H1 (cell line): ENCODE measurements around the gene ANAPC2. TPM values are rescaled to one million over a fixed set of nuclear protein-coding genes. Genes with fewer than 3 reads are reported as not detected.

Experiments used
- CTCF ChIA-PET: fragments of 300-600 bp; sonication (Branson Sonifier 250); formaldehyde crosslinking; loops from one replicate; lab custom pipeline; 2021; ENCODE audit not compliant: partially characterized antibody; lab: Charles Lee
- POLR2A ChIA-PET: fragments of 300-600 bp; sonication (Branson Sonifier 250); formaldehyde crosslinking; loops from one replicate; lab custom pipeline; 2021; ENCODE audit warnings: inconsistent platforms; ENCODE audit not compliant: partially characterized antibody; lab: Charles Lee
- DNase-seq, 2 experiments: peaks; one replicate each; pipeline versions ENCODE4 v3.0.0 to v3.0.0-alpha.2; 2010 to 2022; ENCODE audit warnings: low spot score in 2 of 2, low read depth in 1 of 2, mixed read lengths in 1 of 2
- FAIRE-seq: peaks from 2 replicates; lab custom pipeline; 2011; peaks lifted over from hg19 to GRCh38; lab: Jason Lieb, UNC
- H2AFZ ChIP-seq: 2 replicates; pipeline ENCODE4 v1.8.1; 2012; ENCODE audit warnings: low read length, inconsistent platforms
- H2AK5ac ChIP-seq: 2 replicates; pipeline ENCODE4 v1.6.1; 2013; ENCODE audit warnings: low read depth, low read length
- H2BK120ac ChIP-seq: replicated peaks from 2 replicates; pipeline ENCODE3; 2013; ENCODE audit warnings: low read depth, low read length, inconsistent platforms
- H2BK12ac ChIP-seq: 2 replicates; pipeline ENCODE4 v1.6.1; 2013; ENCODE audit warnings: low read depth, low read length
- H2BK15ac ChIP-seq: 2 replicates; pipeline ENCODE4 v1.6.1; 2013; ENCODE audit warnings: low read length
- H2BK20ac ChIP-seq: 2 replicates; pipeline ENCODE4 v1.6.1; 2013; ENCODE audit warnings: low read length
- H2BK5ac ChIP-seq: 2 replicates; pipeline ENCODE4 v1.6.1; 2013; ENCODE audit warnings: low read depth, low read length
- H3K14ac ChIP-seq: 2 replicates; pipeline ENCODE4 v1.6.1; 2013; ENCODE audit warnings: inconsistent platforms; ENCODE audit not compliant: insufficient read length
- H3K18ac ChIP-seq: 2 replicates; pipeline ENCODE4 v1.6.1; 2013; ENCODE audit warnings: low read length; ENCODE audit errors: extremely low read depth
- H3K23ac ChIP-seq: 2 replicates; pipeline ENCODE4 v1.6.1; 2013; ENCODE audit warnings: inconsistent platforms; ENCODE audit not compliant: insufficient read length
- H3K23me2 ChIP-seq: 2 replicates; pipeline ENCODE4 v1.6.1; 2013; ENCODE audit warnings: low read depth, low read length
- H3K27ac ChIP-seq: 2 replicates; pipeline ENCODE4 v1.6.1; 2011; ENCODE audit warnings: low read depth, low read length, inconsistent platforms
- H3K27me3 ChIP-seq, 4 experiments: replicated peaks in 1 of 4; 1 replicate in 1 of 4; 2 replicates in 3 of 4; pipeline versions ENCODE4 v1.6.1 to v1.8.1; 2011 to 2013; ENCODE audit warnings: low read length in 3 of 4, mild to moderate bottlenecking in 3 of 4, inconsistent platforms in 2 of 4, mixed read lengths in 2 of 4, moderate library complexity in 1 of 4; ENCODE audit not compliant: control insufficient read depth in 3 of 4, insufficient read depth in 3 of 4; ENCODE audit errors: extremely low read depth in 1 of 4
- H3K36me3 ChIP-seq, 4 experiments: 2 replicates each; pipeline versions ENCODE4 v1.6.1 to v1.8.1; 2011 to 2013; ENCODE audit warnings: mild to moderate bottlenecking in 4 of 4, low read length in 3 of 4, moderate library complexity in 2 of 4, control low read depth in 1 of 4, inconsistent platforms in 1 of 4; ENCODE audit not compliant: insufficient read depth in 4 of 4, control insufficient read depth in 2 of 4
- H3K4ac ChIP-seq: replicated peaks from 2 replicates; pipeline ENCODE3; 2013; ENCODE audit warnings: low read length, low read depth, mixed read lengths, inconsistent platforms; ENCODE audit not compliant: insufficient read length
- H3K4me1 ChIP-seq, 4 experiments: replicated peaks in 1 of 4; 1 replicate in 1 of 4; 2 replicates in 3 of 4; pipeline versions ENCODE4 v1.6.1 to v1.8.1; 2011 to 2013; ENCODE audit warnings: low read length in 3 of 4, inconsistent platforms in 2 of 4, mixed read lengths in 1 of 4; ENCODE audit not compliant: insufficient read depth in 4 of 4, control insufficient read depth in 3 of 4
- H3K4me2 ChIP-seq, 2 experiments: 2 replicates each; pipeline versions ENCODE4 v1.6.1 to v1.8.1; 2011 to 2013; ENCODE audit warnings: low read depth in 2 of 2, low read length in 2 of 2, control low read depth in 1 of 2, inconsistent platforms in 1 of 2, mild to moderate bottlenecking in 1 of 2; ENCODE audit not compliant: insufficient read depth in 1 of 2
- H3K4me3 ChIP-seq, 4 experiments: fragments of 200-600, 300-600 bp in 1 of 4; sonication (generic), shearing (Covaris generic), sonication (Bioruptor Twin) in 1 of 4; 2 replicates each; pipeline versions ENCODE4 v1.5.1 to v1.8.1; 2011 to 2016; ENCODE audit warnings: low read length in 4 of 4, low read depth in 3 of 4, control low read depth in 2 of 4, inconsistent platforms in 2 of 4, mild to moderate bottlenecking in 2 of 4, mixed read lengths in 1 of 4, moderate library complexity in 1 of 4; ENCODE audit not compliant: insufficient read depth in 2 of 4; ENCODE audit errors: extremely low read depth in 1 of 4
- H3K56ac ChIP-seq: replicated peaks from 2 replicates; pipeline ENCODE3; 2013; ENCODE audit warnings: low read depth, mild to moderate bottlenecking, mixed read lengths, low read length, inconsistent platforms; ENCODE audit not compliant: insufficient read length
- H3K79me1 ChIP-seq: 2 replicates; pipeline ENCODE4 v1.6.1; 2013; ENCODE audit warnings: low read depth, low read length, control low read depth
- H3K79me2 ChIP-seq, 2 experiments: 2 replicates each; pipeline versions ENCODE4 v1.6.1 to v1.8.1; 2012 to 2013; ENCODE audit warnings: low read length in 2 of 2, mild to moderate bottlenecking in 2 of 2, inconsistent platforms in 1 of 2; ENCODE audit not compliant: insufficient read depth in 2 of 2, control insufficient read depth in 1 of 2
- H3K9ac ChIP-seq, 4 experiments: replicated peaks in 1 of 4; 1 replicate in 1 of 4; 2 replicates in 3 of 4; pipeline versions ENCODE4 v1.6.1 to v1.8.1; 2011 to 2013; ENCODE audit warnings: low read depth in 3 of 4, low read length in 3 of 4, control low read depth in 2 of 4, mild to moderate bottlenecking in 2 of 4, moderate library complexity in 2 of 4, inconsistent platforms in 1 of 4; ENCODE audit errors: extremely low read depth in 1 of 4
- H3K9me3 ChIP-seq, 2 experiments: 2 replicates each; pipeline versions ENCODE4 v1.6.1 to v1.8.1; 2012 to 2013; ENCODE audit warnings: mild to moderate bottlenecking in 2 of 2, moderate library complexity in 2 of 2, control low read depth in 1 of 2, inconsistent platforms in 1 of 2, low read depth in 1 of 2, low read length in 1 of 2, mixed read lengths in 1 of 2; ENCODE audit not compliant: insufficient read depth in 2 of 2
- H4K20me1 ChIP-seq, 2 experiments: replicated peaks in 1 of 2; 2 replicates each; pipeline versions ENCODE3 to v1.8.1; 2011 to 2013; ENCODE audit warnings: inconsistent platforms in 2 of 2, low read length in 2 of 2, mild to moderate bottlenecking in 1 of 2; ENCODE audit not compliant: insufficient read depth in 2 of 2, control insufficient read depth in 1 of 2
- H4K5ac ChIP-seq: 2 replicates; pipeline ENCODE4 v1.6.1; 2013; ENCODE audit warnings: low read length, low read depth, mixed read lengths, inconsistent platforms; ENCODE audit not compliant: insufficient read length
- H4K8ac ChIP-seq: 2 replicates; pipeline ENCODE4 v1.8.0; 2013; ENCODE audit warnings: mild to moderate bottlenecking, moderate library complexity, low read length, inconsistent platforms; ENCODE audit not compliant: insufficient read depth; ENCODE audit errors: extremely low read depth
- H4K91ac ChIP-seq: replicated peaks from 2 replicates; pipeline ENCODE3; 2013; ENCODE audit warnings: low read length, mixed read lengths, inconsistent platforms; ENCODE audit not compliant: insufficient read length
- BACH1 ChIP-seq: IDR thresholded peaks from 2 replicates; pipeline ENCODE4 v1.6.1; 2012; ENCODE audit warnings: low read length, improper control_type of control experiment
- BCL11A ChIP-seq, 2 experiments: IDR thresholded peaks; one replicate each; pipeline ENCODE4 v1.6.1; 2011; ENCODE audit warnings: low read depth in 2 of 2, low read length in 2 of 2, mild to moderate bottlenecking in 2 of 2
- CBX8 ChIP-seq: fragments of 300-800, 300-1000 bp; sonication (generic); IDR thresholded peaks from 2 replicates; pipeline ENCODE4 v1.7.1; 2016; ENCODE audit warnings: low read depth, low read length, borderline replicate concordance
- CHD1 ChIP-seq: IDR thresholded peaks from 2 replicates; pipeline ENCODE4 v1.6.1; 2012; ENCODE audit warnings: low read depth, low read length, improper control_type of control experiment
- EP300 ChIP-seq, 2 experiments: IDR thresholded peaks; 1 replicate in 1 of 2; 2 replicates in 1 of 2; pipeline ENCODE4 v1.6.1; 2011 to 2012; ENCODE audit warnings: low read depth in 2 of 2, low read length in 2 of 2, mild to moderate bottlenecking in 2 of 2, borderline replicate concordance in 1 of 2, inconsistent platforms in 1 of 2, moderate library complexity in 1 of 2
- FOSL1 ChIP-seq: IDR thresholded peaks from 2 replicates; pipeline ENCODE4 v1.6.1; 2011; ENCODE audit warnings: mild to moderate bottlenecking, low read depth, low read length, moderate library complexity; ENCODE audit not compliant: insufficient read depth
- HDAC2 ChIP-seq, 2 experiments: fragments of 300-600 bp in 1 of 2; sonication (generic) in 1 of 2; IDR thresholded peaks; 2 replicates each; pipeline ENCODE4 v1.6.1; 2011 to 2012; ENCODE audit warnings: low read depth in 2 of 2, low read length in 2 of 2, mild to moderate bottlenecking in 2 of 2, moderate library complexity in 2 of 2, borderline replicate concordance in 1 of 2, inconsistent platforms in 1 of 2
- JUND ChIP-seq: IDR thresholded peaks from 2 replicates; pipeline ENCODE4 v1.6.1; 2011; ENCODE audit warnings: mild to moderate bottlenecking, improper control_type of control experiment, low read length
- POLR2AphosphoS5 ChIP-seq: IDR thresholded peaks from 2 replicates; pipeline ENCODE4 v1.6.1; 2011; ENCODE audit warnings: low read depth, low read length
- POU5F1 ChIP-seq: IDR thresholded peaks from 2 replicates; pipeline ENCODE4 v1.6.1; 2011; ENCODE audit warnings: low read depth, mild to moderate bottlenecking, low read length, moderate library complexity
- RBBP5 ChIP-seq: IDR thresholded peaks from 2 replicates; pipeline ENCODE4 v1.7.1; 2012; ENCODE audit warnings: low read depth, mild to moderate bottlenecking, inconsistent platforms, low read length, moderate library complexity, borderline replicate concordance
- SIX5 ChIP-seq: IDR thresholded peaks from 2 replicates; pipeline ENCODE4 v1.6.1; 2011; ENCODE audit warnings: mild to moderate bottlenecking, low read depth, low read length
- SRF ChIP-seq: IDR thresholded peaks from 2 replicates; pipeline ENCODE4 v1.6.1; 2011; ENCODE audit warnings: mild to moderate bottlenecking, low read depth, low read length, moderate library complexity
- TCF12 ChIP-seq: IDR thresholded peaks from 2 replicates; pipeline ENCODE4 v1.6.1; 2011; ENCODE audit warnings: low read depth, mild to moderate bottlenecking, low read length
- WGBS, 2 experiments: shearing (Covaris generic) in 1 of 2; methylation state at CpG; one replicate each; pipeline versions ENCODE4 v1.1.6 to v1.1.7; 2013 to 2015; ENCODE audit warnings: low lambda C conversion rate in 2 of 2, mixed read lengths in 2 of 2, inconsistent platforms in 1 of 2, low coverage in 1 of 2, missing lambda C conversion rate in 1 of 2; ENCODE audit not compliant: insufficient replicate concordance in 2 of 2, insufficient coverage in 1 of 2, insufficient read length in 1 of 2; ENCODE audit errors: extremely low coverage in 1 of 2, missing lambda C conversion rate in 1 of 2; 5-methylcytosine and 5-hydroxymethylcytosine counted together
- polyA plus RNA-seq, 7 experiments: library from polyadenylated mRNA; depleted of rRNA in 3 of 7; stranded (reverse) in 5 of 7; unstranded in 2 of 7; fragments of >200 nt in 5 of 7; fragments of 200-250 nt in 2 of 7; gene quantifications; 1 replicate in 5 of 7; 2 replicates in 1 of 7; 4 replicates in 1 of 7; pipeline versions ENCODE4 v1.2.1 to v1.2.3, GENCODE V29; 2011 to 2013; ENCODE audit warnings: missing spikeins in 2 of 7, mixed read lengths in 2 of 7
- total RNA-seq: library from RNA; stranded (reverse); fragmentation: NEBNext Ultra II Directional; extraction: Animal tissue kit (Norgen Biotek cat#: 25700); gene quantifications from 2 replicates; pipeline ENCODE4 v1.2.1, GENCODE V29; 2021

Gene ANAPC2
- total and polyA plus RNA-seq, 2 of the 8 experiments (the other 6 are each of a cell fraction or from before 2014, with no cell fraction given) = 30.2 to 37.7 TPM

DNA sequence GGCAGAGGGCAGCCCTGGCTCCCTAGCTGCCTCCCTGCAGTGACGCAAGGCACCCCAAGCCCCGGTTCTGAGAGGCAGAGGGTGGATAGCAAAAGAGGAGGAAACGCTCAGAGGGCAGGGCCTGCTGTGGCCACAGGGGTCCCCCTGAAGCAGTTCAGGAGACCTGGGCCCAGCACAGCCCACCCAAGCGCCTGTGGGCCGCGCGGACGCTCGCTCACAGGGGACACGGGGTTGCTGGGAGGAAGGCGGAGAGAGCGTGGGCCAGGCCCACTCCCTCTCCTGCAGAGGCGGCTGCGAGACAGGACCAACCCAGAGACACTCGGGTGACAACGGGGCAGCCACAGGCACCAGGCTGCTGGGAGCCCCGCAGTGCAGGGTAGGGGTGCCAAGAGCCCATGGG is 8.6 kb downstream of the ANAPC2 start:
- H2BK15ac ChIP-seq = no peak overlapping the region
- no peak overlapping the region for H2BK120ac ChIP-seq
- no peaks in the 10 kb centered on the region for H3K23me2 ChIP-seq
- ChIA-PET POLR2A (interaction anchor here (0.7 to 1.3 kb wide), 3 partner anchors 9 to 23 kb away, joined by 3 to 9 read pairs (median 4); partner anchors contain the start of genes ANAPC2 and SSNA1), CTCF (interaction anchor here (1.0 to 1.4 kb wide), 6 partner anchors 8 to 116 kb away, joined by 3 to 5 read pairs (median 4); partner anchors contain the start of gene TMEM210)
- no peak overlapping the region for H2BK12ac ChIP-seq
- H3K4me1 ChIP-seq = peaks cover 0 to 8% (median 3%) of the 10 kb centered on the region in 4 experiments; a peak in 5 of 7 replicates
- H3K18ac ChIP-seq = no peak overlapping the region
- H3K9ac ChIP-seq = no peak overlapping the region
- H4K8ac ChIP-seq = no peak overlapping the region
- 87% methylated on average over 8 of the region's 17 CpGs; no CpG with 5 or more reads in 1 of the 2 experiments for WGBS, 2 experiments
- H2AK5ac ChIP-seq = no peak overlapping the region
- H2AFZ ChIP-seq = no peak overlapping the region
- H3K4me3 ChIP-seq = no peak overlapping the region
- H4K5ac ChIP-seq = no peak overlapping the region
- H3K4me2 ChIP-seq = no peak overlapping the region
- no peak overlapping the region for H3K4ac ChIP-seq
- no peak overlapping the region for H3K27ac ChIP-seq
- peaks cover 2 to 26% of the 10 kb centered on the region in 2 experiments for H4K20me1 ChIP-seq
- H3K27me3 ChIP-seq = no peaks in the 10 kb centered on the region; a peak in 2 of 7 replicates
- no peaks in the 10 kb centered on the region; the same call in 1 of the 2 replicates for H3K79me1 ChIP-seq
- no peak for DNase-seq
- H3K14ac ChIP-seq = no peak overlapping the region
- no peak overlapping the region for H3K56ac ChIP-seq
- H2BK5ac ChIP-seq = no peak overlapping the region
- no peaks in the 10 kb centered on the region for H3K79me2 ChIP-seq
- peaks cover 0 to 38% (median 10%) of the 10 kb centered on the region in 4 experiments; a peak in 7 of 8 replicates for H3K36me3 ChIP-seq
- H2BK20ac ChIP-seq = no peak overlapping the region
- no peak for FAIRE-seq
- no peak overlapping the region for H4K91ac ChIP-seq
- H3K23ac ChIP-seq = no peak overlapping the region
- H3K9me3 ChIP-seq = no peaks in the 10 kb centered on the region
- TF ChIP-seq FOSL1 (no peak), POU5F1 (no peak), BACH1 (no peak), SIX5 (no peak), BCL11A (IDR thresholded peaks at IDR 0.05; ENCODE audit: low read depth in 2 of 2, low read length in 2 of 2) (no peak), JUND (no peak), SRF (no peak), POLR2AphosphoS5 (no peak), HDAC2 (IDR thresholded peaks at IDR 0.05; ENCODE audit: borderline replicate concordance in 1 of 2, low read depth in 2 of 2, low read length in 2 of 2) (no peak), CHD1 (no peak), EP300 (IDR thresholded peaks at IDR 0.05; ENCODE audit: borderline replicate concordance in 1 of 2, low read depth in 2 of 2, low read length in 2 of 2) (no peak), TCF12 (no peak), CBX8 (no peak), RBBP5 (no peak)
